ENCODE results near the gene HAND1. TPM values are rescaled to one million over a fixed set of nuclear protein-coding genes. Genes with fewer than 3 reads are reported as not detected.

The HAND1 gene
- total RNA-seq, 6 donors from 2014 or later: 1.7 TPM; not detected in 5

DNA sequence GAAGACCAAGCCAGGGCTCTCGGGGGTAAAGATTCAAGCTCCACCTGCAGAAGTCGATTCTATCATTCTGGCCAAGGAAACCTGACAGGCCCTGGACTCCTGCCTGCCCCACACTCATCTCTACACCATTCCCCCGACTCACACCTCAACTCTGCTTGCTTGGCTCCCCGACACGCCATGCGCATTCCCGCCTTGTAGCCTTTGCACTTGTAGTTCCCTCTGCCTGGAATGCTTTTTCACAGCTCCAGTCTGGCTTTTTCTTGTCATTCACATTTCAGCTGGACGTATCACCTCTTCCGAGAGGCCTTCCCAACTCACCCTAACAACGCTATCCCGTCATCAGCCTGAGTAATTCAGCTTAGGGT, 28.7 kb upstream of the HAND1 start:
- no peaks in the 10 kb centered on the region for H3K36me3 ChIP-seq
- 74 to 78% methylated on average over 11 of the region's 11 CpGs for WGBS, 2 donors
- H3K4me1 ChIP-seq: no peaks in the 10 kb centered on the region
- H3K27ac ChIP-seq: no peak overlapping the region
- H3K4me3 ChIP-seq: no peak overlapping the region
- ATAC-seq (ENCODE audit: low FRiP score in 2 of 2) (no peak), DNase-seq (no peak)
- no peaks in the 10 kb centered on the region for H3K27me3 ChIP-seq
- TF ChIP-seq, protein P1, sequence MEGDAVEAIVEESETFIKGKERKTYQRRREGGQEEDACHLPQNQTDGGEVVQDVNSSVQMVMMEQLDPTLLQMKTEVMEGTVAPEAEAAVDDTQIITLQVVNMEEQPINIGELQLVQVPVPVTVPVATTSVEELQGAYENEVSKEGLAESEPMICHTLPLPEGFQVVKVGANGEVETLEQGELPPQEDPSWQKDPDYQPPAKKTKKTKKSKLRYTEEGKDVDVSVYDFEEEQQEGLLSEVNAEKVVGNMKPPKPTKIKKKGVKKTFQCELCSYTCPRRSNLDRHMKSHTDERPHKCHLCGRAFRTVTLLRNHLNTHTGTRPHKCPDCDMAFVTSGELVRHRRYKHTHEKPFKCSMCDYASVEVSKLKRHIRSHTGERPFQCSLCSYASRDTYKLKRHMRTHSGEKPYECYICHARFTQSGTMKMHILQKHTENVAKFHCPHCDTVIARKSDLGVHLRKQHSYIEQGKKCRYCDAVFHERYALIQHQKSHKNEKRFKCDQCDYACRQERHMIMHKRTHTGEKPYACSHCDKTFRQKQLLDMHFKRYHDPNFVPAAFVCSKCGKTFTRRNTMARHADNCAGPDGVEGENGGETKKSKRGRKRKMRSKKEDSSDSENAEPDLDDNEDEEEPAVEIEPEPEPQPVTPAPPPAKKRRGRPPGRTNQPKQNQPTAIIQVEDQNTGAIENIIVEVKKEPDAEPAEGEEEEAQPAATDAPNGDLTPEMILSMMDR (IDR thresholded peaks at IDR 0.05): no peak
- no peak for TF ChIP-seq EP300 (IDR thresholded peaks at IDR 0.05)
- no peaks in the 10 kb centered on the region for H3K9me3 ChIP-seq

DNA sequence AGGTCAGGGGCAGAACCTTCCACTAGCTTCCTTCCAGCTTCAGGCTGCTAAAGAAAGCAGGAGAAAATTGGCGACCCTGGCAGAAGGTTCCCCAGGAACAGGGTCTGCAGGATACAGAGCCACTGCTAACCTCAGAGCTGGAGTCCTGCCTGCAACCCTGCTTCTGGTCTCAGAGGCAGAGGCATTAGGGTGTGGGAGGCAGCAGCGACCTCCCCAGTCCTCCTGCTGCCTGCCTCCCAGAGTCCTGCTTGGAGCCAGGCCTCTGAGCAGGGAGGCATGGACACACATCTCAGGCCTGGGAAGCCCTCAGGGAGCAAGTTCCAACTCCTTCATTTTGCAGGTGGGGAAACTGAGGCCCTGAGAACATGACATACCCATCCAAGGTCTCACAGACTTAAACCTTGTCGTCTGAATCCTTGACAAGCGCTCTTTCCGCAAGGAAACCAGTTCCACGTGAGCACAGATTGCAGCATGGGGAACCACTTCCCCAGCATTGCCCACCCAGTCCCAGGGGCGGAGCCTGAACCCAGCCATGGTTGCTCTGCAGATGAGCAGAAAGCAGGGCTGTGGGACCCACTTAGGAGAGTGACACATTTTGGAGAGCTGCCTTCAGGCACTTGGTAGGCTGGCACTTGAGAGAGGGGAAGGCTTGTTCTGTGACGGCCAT, 28.2 kb upstream of the HAND1 start:
- ATAC-seq (ENCODE audit: low FRiP score in 2 of 2) (no peak), DNase-seq (no peak)
- no peak overlapping the region for H3K27ac ChIP-seq
- TF ChIP-seq, protein P1 (IDR thresholded peaks at IDR 0.05): no peak
- TF ChIP-seq POLR2AphosphoS5 (IDR thresholded peaks at IDR 0.05) (no peak), EP300 (IDR thresholded peaks at IDR 0.05) (no peak), POLR2A (IDR thresholded peaks at IDR 0.05) (no peak)
- no peaks in the 10 kb centered on the region for H3K9me3 ChIP-seq
- no peaks in the 10 kb centered on the region for H3K36me3 ChIP-seq
- H3K27me3 ChIP-seq: no peaks in the 10 kb centered on the region
- no peaks in the 10 kb centered on the region for H3K4me1 ChIP-seq
- H3K4me3 ChIP-seq: no peak overlapping the region
- WGBS, 2 donors: 78 to 83% methylated on average over 8 of the region's 8 CpGs

DNA sequence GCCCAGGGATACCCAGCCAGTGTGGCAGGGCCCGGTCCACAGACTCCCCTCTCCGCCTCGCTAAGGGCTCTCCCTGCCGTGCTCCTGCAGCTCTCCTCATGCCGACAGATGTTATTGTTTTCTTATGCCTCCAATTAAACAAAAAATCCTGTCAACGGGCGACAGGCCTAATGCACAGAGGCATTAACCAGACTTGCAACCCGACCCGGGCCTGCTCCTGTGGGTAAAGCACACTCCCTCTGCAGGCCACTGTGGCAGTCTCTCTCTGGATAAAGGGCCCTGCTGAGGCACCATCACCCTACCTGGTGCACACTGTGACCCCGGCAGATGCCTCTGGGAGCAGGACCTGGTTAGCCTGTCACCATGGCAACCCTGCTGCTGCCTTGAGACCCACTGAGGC, 27.5 kb upstream of the HAND1 start:
- Histone ChIP-seq H3K36me3 (no peaks in the 10 kb centered on the region), H3K9me3 (no peaks in the 10 kb centered on the region), H3K27ac (no peak overlapping the region), H3K27me3 (no peaks in the 10 kb centered on the region), H3K4me3 (no peak overlapping the region), H3K4me1 (no peaks in the 10 kb centered on the region)
- 61 to 77% methylated on average over 9 to 10 of the region's 10 CpGs for WGBS, 2 donors
- TF ChIP-seq, protein P1 (IDR thresholded peaks at IDR 0.05): no peak
- TF ChIP-seq EP300 (IDR thresholded peaks at IDR 0.05) (no peak), POLR2A (IDR thresholded peaks at IDR 0.05) (no peak), POLR2AphosphoS5 (IDR thresholded peaks at IDR 0.05) (no peak)
- no peak for ATAC-seq (ENCODE audit: low FRiP score in 2 of 2)
- DNase-seq: no peak

DNA sequence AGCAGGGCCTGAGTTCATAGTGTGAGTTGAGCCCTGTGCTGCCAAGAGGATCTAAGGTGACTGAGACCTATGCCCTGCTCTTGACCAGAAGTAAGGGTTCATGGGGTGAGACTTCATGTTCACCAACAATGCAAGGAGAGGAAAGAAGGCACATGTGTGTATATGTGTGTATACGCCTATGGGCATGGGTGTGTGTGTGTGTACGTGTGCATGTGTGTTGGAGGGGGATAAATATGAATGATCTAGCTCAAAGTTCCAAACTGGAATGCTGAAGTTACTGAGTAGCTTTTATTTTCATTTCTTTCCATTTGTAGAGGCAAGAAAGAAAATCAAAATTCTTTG, 25.6 kb upstream of the HAND1 start:
- TF ChIP-seq POLR2AphosphoS5 (IDR thresholded peaks at IDR 0.05): no peak
- TF ChIP-seq POLR2A (IDR thresholded peaks at IDR 0.05): no peak
- TF ChIP-seq, protein P1 (IDR thresholded peaks at IDR 0.05): no peak
- TF ChIP-seq EP300 (IDR thresholded peaks at IDR 0.05): no peak
- no peaks in the 10 kb centered on the region for H3K9me3 ChIP-seq
- no peak overlapping the region for H3K27ac ChIP-seq
- 95 to 98% methylated on average over 2 of the region's 2 CpGs for WGBS, 2 donors
- ATAC-seq (ENCODE audit: low FRiP score in 2 of 2): no peak
- no peaks in the 10 kb centered on the region for H3K4me1 ChIP-seq
- no peaks in the 10 kb centered on the region for H3K27me3 ChIP-seq
- H3K4me3 ChIP-seq: no peak overlapping the region
- no peaks in the 10 kb centered on the region for H3K36me3 ChIP-seq
- no peak for DNase-seq

DNA sequence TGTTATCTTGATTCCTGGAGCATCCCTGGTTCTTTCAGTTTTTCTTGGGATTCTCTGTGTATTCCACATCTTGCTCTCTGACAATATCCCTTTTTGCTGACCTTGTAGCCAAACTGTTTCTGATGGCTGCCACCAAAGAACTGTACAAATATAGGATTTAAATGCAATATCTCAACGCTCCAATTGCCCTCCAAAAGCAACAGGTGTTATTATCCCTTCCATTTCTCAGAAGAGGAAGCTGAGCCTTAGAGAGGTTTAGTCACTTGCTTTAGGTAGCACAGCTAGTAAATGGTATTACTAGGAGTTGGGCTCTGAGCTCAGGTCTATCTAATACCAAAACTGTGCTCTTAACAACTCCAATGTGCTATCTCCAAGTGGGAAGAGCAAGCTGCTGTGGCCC, 24.2 kb upstream of the HAND1 start:
- ATAC-seq (ENCODE audit: low FRiP score in 2 of 2) (no peak), DNase-seq (no peak)
- no peaks in the 10 kb centered on the region for H3K4me1 ChIP-seq
- no peak overlapping the region for H3K4me3 ChIP-seq
- H3K36me3 ChIP-seq: no peaks in the 10 kb centered on the region
- TF ChIP-seq POLR2AphosphoS5 (IDR thresholded peaks at IDR 0.05) (no peak), POLR2A (IDR thresholded peaks at IDR 0.05) (no peak), EP300 (IDR thresholded peaks at IDR 0.05) (no peak)
- TF ChIP-seq, protein P1 (IDR thresholded peaks at IDR 0.05): no peak
- WGBS, 2 donors: 91 to 97% methylated on average over 1 of the region's 1 CpG
- H3K27ac ChIP-seq: no peak overlapping the region
- no peaks in the 10 kb centered on the region for H3K27me3 ChIP-seq
- H3K9me3 ChIP-seq: no peaks in the 10 kb centered on the region
